Lung microvascular endothelial cell (primary cell): ENCODE data around the gene CNDP2. TPM values are rescaled to one million over a fixed set of nuclear protein-coding genes. Genes with fewer than 3 reads are reported as not detected.

Experiments used
- DNase-seq, 2 donors: peaks; one replicate each; pipeline versions ENCODE4 v3.0.0 to v3.0.0-alpha.2; 2010; ENCODE audit warnings: low read depth in 2 of 2
- total RNA-seq: library from RNA; depleted of rRNA; stranded (reverse); fragments of >200 nt; gene quantifications from 2 replicates; pipeline ENCODE4 v1.2.1, GENCODE V29; 2014

CNDP2 gene
- total RNA-seq, 1 donor from 2014 or later, result 68.5 TPM

DNA sequence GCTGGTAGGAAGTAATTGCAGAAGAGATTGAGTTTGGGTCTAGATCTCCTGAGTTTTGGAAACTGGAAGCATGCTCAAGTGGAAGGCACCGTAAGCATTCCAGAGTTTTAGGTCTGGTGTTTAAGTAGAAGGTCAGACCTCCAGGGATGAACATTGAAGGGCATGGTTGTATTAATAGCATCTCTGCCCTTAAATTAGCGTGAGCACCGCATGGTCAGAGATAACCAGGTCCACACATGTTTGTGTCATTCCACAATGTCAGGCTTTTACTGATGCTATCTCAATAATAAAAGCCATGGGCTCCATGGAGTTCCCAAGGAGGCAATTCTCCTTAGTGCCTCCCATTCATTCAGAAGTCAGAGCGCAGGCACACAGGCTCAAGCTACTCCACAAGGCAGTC lies 73.2 kb downstream of the CNDP2 start:
- DNase-seq, result no peak

DNA sequence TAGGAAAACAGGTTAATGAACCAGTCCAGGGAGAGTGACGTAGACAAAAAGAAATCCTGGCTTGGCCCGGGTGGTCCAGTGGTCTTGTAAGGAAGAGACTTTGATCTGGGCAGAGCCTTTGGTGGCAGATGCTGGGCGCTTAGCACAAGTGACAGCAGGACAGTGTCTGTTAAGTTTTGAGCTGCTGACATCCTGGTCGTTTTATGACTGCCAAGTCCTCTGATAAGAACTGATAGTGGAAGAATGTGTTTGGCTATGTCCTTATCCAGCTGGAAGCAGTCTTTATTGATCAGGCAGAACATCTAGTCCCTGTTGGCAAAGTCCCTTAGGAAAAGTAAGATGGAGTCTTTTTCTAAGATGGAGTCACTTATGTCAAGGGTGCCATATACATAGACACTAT lies 74.1 kb downstream of the CNDP2 start:
- DNase-seq, result no peak

DNA sequence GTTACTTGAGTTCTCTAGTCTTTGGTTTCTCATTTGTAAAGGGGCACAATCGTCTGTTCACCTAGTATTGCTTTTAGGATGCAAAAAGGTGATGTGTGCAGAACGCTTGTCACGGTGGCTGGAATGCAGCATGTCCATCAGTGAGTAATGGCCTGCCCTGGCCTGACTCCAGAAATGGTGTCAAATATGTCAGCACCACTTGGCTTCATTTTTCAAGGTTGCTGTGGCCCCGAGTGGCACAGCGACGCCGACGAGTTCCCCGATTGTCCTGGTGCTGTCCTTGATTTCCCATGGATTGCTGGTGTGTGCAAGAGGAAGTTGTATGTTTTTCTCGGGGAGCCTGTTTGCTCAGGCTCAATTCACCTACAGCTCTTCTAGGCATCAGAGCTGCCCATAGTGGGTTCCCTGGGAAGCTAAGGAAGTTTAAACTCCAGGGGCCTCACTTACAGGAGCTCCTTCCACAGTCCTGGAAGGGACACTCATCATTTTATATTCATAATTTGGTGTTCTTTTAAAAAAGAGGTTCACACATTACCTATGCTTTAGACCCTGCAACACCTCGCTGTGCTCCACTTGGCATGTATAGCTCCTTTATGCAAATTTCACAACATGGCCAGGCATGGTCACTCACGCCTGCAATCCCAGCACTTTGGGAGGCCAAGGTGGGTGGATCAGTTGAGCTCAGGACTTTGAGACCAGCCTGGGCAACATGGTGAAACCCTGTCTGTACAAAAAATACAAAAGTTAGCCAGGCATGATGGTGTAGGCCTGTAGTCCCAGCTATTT lies 75.9 kb downstream of the CNDP2 start:
- no peak for DNase-seq

DNA sequence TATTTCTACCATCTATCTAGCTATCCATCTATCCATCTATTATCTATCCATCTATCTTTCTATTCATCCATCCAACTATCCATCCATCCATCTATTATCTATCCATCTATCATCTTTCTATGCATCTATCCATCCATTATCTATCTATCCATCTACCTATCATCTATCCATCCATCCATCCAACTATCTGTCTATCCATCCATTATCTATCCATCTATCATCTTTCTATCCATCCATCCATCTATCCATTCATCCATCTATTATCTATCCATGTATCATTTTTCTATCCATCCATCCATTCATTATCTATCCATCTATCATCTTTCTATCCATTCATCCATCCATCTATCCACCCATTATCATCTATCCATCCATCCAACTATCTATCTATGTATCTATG lies 76.9 kb downstream of the CNDP2 start:
- no peak for DNase-seq

Other genes with a start within 250 kb of the CNDP2 start
- gene CYB5A, start 204.4 kb upstream of the CNDP2 start, total RNA-seq, result 18.5 and 27.8 TPM in 2 replicates
- gene C18orf63, start 180.5 kb upstream of the CNDP2 start, total RNA-seq, result not detected in 2 replicates
- gene DIPK1C, start 39.1 kb upstream of the CNDP2 start, total RNA-seq, result not detected in 2 replicates
- not detected in 2 replicates for gene CNDP1, start 38.1 kb downstream of the CNDP2 start, total RNA-seq
- 9.8 and 15.1 TPM in 2 replicates for gene ZNF407, start 101.5 kb downstream of the CNDP2 start, total RNA-seq